ENCODE results near the gene ANKRD44.
"Not testable (repeated sequence)": the region's sequence is repeated elsewhere in the genome, so short reads cannot be mapped to it uniquely, and the experiment has no call there.

Gene ANKRD44

GRCh38 chr2:197030090-197030489 is 280.5 kb downstream of the ANKRD44 start:
- no peak for DNase-seq (ENCODE audit: low read depth in 2 of 2)

- DNase-seq (ENCODE audit: low read depth in 2 of 2) = no peak
Observed at GRCh38 chr2:197028633-197029032, 281.9 kb downstream of the ANKRD44 start.

GRCh38 chr2:197028230-197028629 is 282.4 kb downstream of the ANKRD44 start:
- no peak for DNase-seq (ENCODE audit: low read depth in 2 of 2)

GRCh38 chr2:197024206-197024605 is 286.4 kb downstream of the ANKRD44 start:
- no peak for DNase-seq (ENCODE audit: low read depth in 2 of 2)

GRCh38 chr2:197020921-197021320 is 289.7 kb downstream of the ANKRD44 start:
- DNase-seq (ENCODE audit: low read depth in 2 of 2) = not testable (repeated sequence)

- no peak for DNase-seq (ENCODE audit: low read depth in 2 of 2)
Observed at GRCh38 chr2:197013098-197013497, 297.5 kb downstream of the ANKRD44 start.

GRCh38 chr2:197011801-197012641 is 298.6 kb downstream of the ANKRD44 start:
- DNase-seq (ENCODE audit: low read depth in 2 of 2) = no peak

GRCh38 chr2:197011021-197011417 is 299.6 kb downstream of the ANKRD44 start:
- no peak for DNase-seq (ENCODE audit: low read depth in 2 of 2)

- no peak for DNase-seq (ENCODE audit: low read depth in 2 of 2)
Observed at GRCh38 chr2:197010200-197011020, 300.2 kb downstream of the ANKRD44 start.

GRCh38 chr2:197008741-197009341 is 301.7 kb downstream of the ANKRD44 start:
- not testable (repeated sequence) for DNase-seq (ENCODE audit: low read depth in 2 of 2)

GRCh38 chr2:197007716-197008628 is 302.6 kb downstream of the ANKRD44 start:
- no peak for DNase-seq (ENCODE audit: low read depth in 2 of 2)

- no peak for DNase-seq (ENCODE audit: low read depth in 2 of 2)
Observed at GRCh38 chr2:197001921-197002320, 308.7 kb downstream of the ANKRD44 start.

- DNase-seq (ENCODE audit: low read depth in 2 of 2) = no peak
Observed at GRCh38 chr2:196995757-196996314, 314.7 kb downstream of the ANKRD44 start.

- DNase-seq (ENCODE audit: low read depth in 2 of 2) = no peak
Observed at GRCh38 chr2:196994764-196995163, 315.8 kb downstream of the ANKRD44 start.

- no peak for DNase-seq (ENCODE audit: low read depth in 2 of 2)
Observed at GRCh38 chr2:196993617-196994016, 317.0 kb downstream of the ANKRD44 start.

- no peak for DNase-seq (ENCODE audit: low read depth in 2 of 2)
Observed at GRCh38 chr2:196992466-196992865, 318.1 kb downstream of the ANKRD44 start.

GRCh38 chr2:196990788-196991461 is 319.7 kb downstream of the ANKRD44 start:
- no peak for DNase-seq (ENCODE audit: low read depth in 2 of 2)

GRCh38 chr2:196990092-196990491 is 320.5 kb downstream of the ANKRD44 start:
- no peak for DNase-seq (ENCODE audit: low read depth in 2 of 2)

GRCh38 chr2:196989496-196989895 is 321.1 kb downstream of the ANKRD44 start:
- no peak for DNase-seq (ENCODE audit: low read depth in 2 of 2)

GRCh38 chr2:196988639-196989038 is 321.9 kb downstream of the ANKRD44 start:
- DNase-seq (ENCODE audit: low read depth in 2 of 2) = no peak

Measured in activated CD4-positive, alpha-beta T cell treated with anti-CD3 and anti-CD28 coated beads for 24 hours (primary cell).